Measurements from ENCODE around the gene LTA4H.

The LTA4H gene

GRCh38 chr12:95988506-95989275, 46.7 kb downstream of the LTA4H start:
- H3K27ac ChIP-seq (ENCODE audit: low read depth, low read length), result no peak overlapping the region
- H2AFZ ChIP-seq (ENCODE audit: low read length, unreplicated experiment), result no peak overlapping the region
- H3K4me1 ChIP-seq (ENCODE audit: control insufficient read depth, insufficient read depth, low read length, unreplicated experiment), result no peaks in the 10 kb centered on the region
- no peaks in the 10 kb centered on the region for H3K79me2 ChIP-seq (ENCODE audit: control insufficient read depth, insufficient read depth, low read length, unreplicated experiment)
- H3K4me3 ChIP-seq (ENCODE audit: low read depth, low read length), result no peak overlapping the region
- no peaks in the 10 kb centered on the region for H3K36me3 ChIP-seq (ENCODE audit: insufficient read depth, low read length)
- peaks cover 8% of the 10 kb centered on the region; the same call in 1 of the 2 replicates for H3K27me3 ChIP-seq (ENCODE audit: insufficient read depth, low read length)

- Histone ChIP-seq H3K27me3 (ENCODE audit: insufficient read depth, low read length) (peaks cover 8% of the 10 kb centered on the region; the same call in 1 of the 2 replicates), H3K4me1 (ENCODE audit: control insufficient read depth, insufficient read depth, low read length, unreplicated experiment) (no peaks in the 10 kb centered on the region), H3K27ac (ENCODE audit: low read depth, low read length) (no peak overlapping the region), H3K79me2 (ENCODE audit: control insufficient read depth, insufficient read depth, low read length, unreplicated experiment) (no peaks in the 10 kb centered on the region), H2AFZ (ENCODE audit: low read length, unreplicated experiment) (no peak overlapping the region), H3K4me3 (ENCODE audit: low read depth, low read length) (no peak overlapping the region), H3K36me3 (ENCODE audit: insufficient read depth, low read length) (no peaks in the 10 kb centered on the region)
Observed at GRCh38 chr12:95986635-95987570, 48.5 kb downstream of the LTA4H start.

GRCh38 chr12:95984682-95985081, 50.7 kb downstream of the LTA4H start:
- Histone ChIP-seq H3K27ac (ENCODE audit: low read depth, low read length) (no peak overlapping the region), H3K4me1 (ENCODE audit: control insufficient read depth, insufficient read depth, low read length, unreplicated experiment) (no peaks in the 10 kb centered on the region), H2AFZ (ENCODE audit: low read length, unreplicated experiment) (no peak overlapping the region), H3K79me2 (ENCODE audit: control insufficient read depth, insufficient read depth, low read length, unreplicated experiment) (no peaks in the 10 kb centered on the region), H3K36me3 (ENCODE audit: insufficient read depth, low read length) (no peaks in the 10 kb centered on the region), H3K4me3 (ENCODE audit: low read depth, low read length) (no peak overlapping the region), H3K27me3 (ENCODE audit: insufficient read depth, low read length) (peaks cover 6% of the 10 kb centered on the region; the same call in 1 of the 2 replicates)

DNA sequence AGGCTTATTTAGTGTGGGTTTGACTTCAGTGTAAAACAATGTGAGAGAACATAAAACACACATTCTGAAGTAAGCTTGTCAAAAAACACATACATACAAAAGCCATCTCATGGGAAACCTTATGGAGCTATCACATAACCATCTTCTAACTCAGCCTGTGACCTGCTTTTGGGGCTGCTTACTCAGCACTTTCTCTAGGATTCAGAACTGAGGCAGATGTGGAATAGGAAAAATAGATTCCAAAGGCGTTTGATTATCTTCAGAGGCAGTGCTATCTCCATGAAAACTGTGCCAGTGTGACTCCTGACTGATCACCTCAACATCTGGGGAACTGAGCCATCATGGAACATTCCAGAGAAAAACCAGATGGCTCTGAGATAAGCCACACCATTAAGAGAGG, 52.8 kb downstream of the LTA4H start:
- Histone ChIP-seq H3K79me2 (ENCODE audit: control insufficient read depth, insufficient read depth, low read length, unreplicated experiment) (no peaks in the 10 kb centered on the region), H3K27ac (ENCODE audit: low read depth, low read length) (no peak overlapping the region), H3K36me3 (ENCODE audit: insufficient read depth, low read length) (no peaks in the 10 kb centered on the region), H2AFZ (ENCODE audit: low read length, unreplicated experiment) (no peak overlapping the region), H3K27me3 (ENCODE audit: insufficient read depth, low read length) (no peaks in the 10 kb centered on the region), H3K4me1 (ENCODE audit: control insufficient read depth, insufficient read depth, low read length, unreplicated experiment) (no peaks in the 10 kb centered on the region), H3K4me3 (ENCODE audit: low read depth, low read length) (no peak overlapping the region)

GRCh38 chr12:95980437-95980836, 55.0 kb downstream of the LTA4H start:
- no peaks in the 10 kb centered on the region for H3K27me3 ChIP-seq (ENCODE audit: insufficient read depth, low read length)
- H3K79me2 ChIP-seq (ENCODE audit: control insufficient read depth, insufficient read depth, low read length, unreplicated experiment), result no peaks in the 10 kb centered on the region
- no peak overlapping the region for H2AFZ ChIP-seq (ENCODE audit: low read length, unreplicated experiment)
- no peaks in the 10 kb centered on the region for H3K36me3 ChIP-seq (ENCODE audit: insufficient read depth, low read length)
- no peaks in the 10 kb centered on the region for H3K4me1 ChIP-seq (ENCODE audit: control insufficient read depth, insufficient read depth, low read length, unreplicated experiment)
- no peak overlapping the region for H3K4me3 ChIP-seq (ENCODE audit: low read depth, low read length)
- H3K27ac ChIP-seq (ENCODE audit: low read depth, low read length), result no peak overlapping the region

DNA sequence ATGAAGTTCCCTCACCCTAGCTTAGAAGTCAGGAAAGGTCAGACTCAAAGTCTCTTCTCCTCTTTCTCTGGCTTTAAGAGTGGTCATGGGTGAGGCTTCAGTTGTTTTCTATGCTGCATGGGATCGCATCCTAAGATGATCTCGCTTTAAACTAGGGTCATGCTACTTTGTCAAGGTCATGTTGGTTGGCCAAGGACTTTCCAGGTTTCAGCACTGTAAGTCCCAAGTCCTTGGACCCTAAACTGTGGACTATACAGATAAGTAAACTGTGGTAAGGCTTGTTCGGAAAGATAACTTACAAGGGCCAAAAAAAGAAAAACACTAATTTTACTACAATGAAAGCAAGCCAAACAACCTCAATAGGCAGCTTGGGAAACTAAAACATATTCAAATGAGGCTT, 56.6 kb downstream of the LTA4H start:
- no peak overlapping the region for H3K27ac ChIP-seq (ENCODE audit: low read depth, low read length)
- no peaks in the 10 kb centered on the region for H3K79me2 ChIP-seq (ENCODE audit: control insufficient read depth, insufficient read depth, low read length, unreplicated experiment)
- no peaks in the 10 kb centered on the region for H3K27me3 ChIP-seq (ENCODE audit: insufficient read depth, low read length)
- no peak overlapping the region for H2AFZ ChIP-seq (ENCODE audit: low read length, unreplicated experiment)
- no peak overlapping the region for H3K4me3 ChIP-seq (ENCODE audit: low read depth, low read length)
- H3K4me1 ChIP-seq (ENCODE audit: control insufficient read depth, insufficient read depth, low read length, unreplicated experiment), result no peaks in the 10 kb centered on the region
- no peaks in the 10 kb centered on the region for H3K36me3 ChIP-seq (ENCODE audit: insufficient read depth, low read length)

- Histone ChIP-seq H3K4me3 (ENCODE audit: low read depth, low read length) (no peak overlapping the region), H2AFZ (ENCODE audit: low read length, unreplicated experiment) (no peak overlapping the region), H3K4me1 (ENCODE audit: control insufficient read depth, insufficient read depth, low read length, unreplicated experiment) (no peaks in the 10 kb centered on the region), H3K27me3 (ENCODE audit: insufficient read depth, low read length) (no peaks in the 10 kb centered on the region), H3K27ac (ENCODE audit: low read depth, low read length) (no peak overlapping the region), H3K79me2 (ENCODE audit: control insufficient read depth, insufficient read depth, low read length, unreplicated experiment) (no peaks in the 10 kb centered on the region), H3K36me3 (ENCODE audit: insufficient read depth, low read length) (no peaks in the 10 kb centered on the region)
Observed at GRCh38 chr12:95978351-95978750, 57.0 kb downstream of the LTA4H start.

GRCh38 chr12:95977764-95978305, 57.6 kb downstream of the LTA4H start:
- Histone ChIP-seq H3K27me3 (ENCODE audit: insufficient read depth, low read length) (no peaks in the 10 kb centered on the region), H3K79me2 (ENCODE audit: control insufficient read depth, insufficient read depth, low read length, unreplicated experiment) (no peaks in the 10 kb centered on the region), H3K4me1 (ENCODE audit: control insufficient read depth, insufficient read depth, low read length, unreplicated experiment) (no peaks in the 10 kb centered on the region), H3K36me3 (ENCODE audit: insufficient read depth, low read length) (no peaks in the 10 kb centered on the region), H3K27ac (ENCODE audit: low read depth, low read length) (no peak overlapping the region), H3K4me3 (ENCODE audit: low read depth, low read length) (no peak overlapping the region), H2AFZ (ENCODE audit: low read length, unreplicated experiment) (no peak overlapping the region)

GRCh38 chr12:95976416-95976832, 59.0 kb downstream of the LTA4H start:
- Histone ChIP-seq H2AFZ (ENCODE audit: low read length, unreplicated experiment) (no peak overlapping the region), H3K79me2 (ENCODE audit: control insufficient read depth, insufficient read depth, low read length, unreplicated experiment) (no peaks in the 10 kb centered on the region), H3K36me3 (ENCODE audit: insufficient read depth, low read length) (no peaks in the 10 kb centered on the region)

DNA sequence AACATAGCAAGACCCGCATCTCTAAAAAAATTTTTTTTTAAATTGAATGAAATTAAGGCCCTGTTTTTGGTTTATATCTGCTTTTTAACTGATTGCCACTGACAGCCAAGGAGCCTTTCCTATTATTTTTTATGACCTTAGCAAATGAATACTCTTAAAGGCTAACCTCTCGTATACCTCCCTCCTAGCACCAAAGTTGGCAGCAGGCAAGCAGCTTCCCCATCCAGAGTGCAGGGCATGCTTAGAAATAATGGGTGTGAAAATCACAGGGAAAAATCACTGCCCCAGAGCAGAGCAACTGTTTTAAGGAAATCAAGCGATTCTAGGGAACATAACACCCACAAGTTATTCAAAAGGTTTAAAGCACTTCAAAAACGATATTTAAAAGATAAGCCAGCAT, 59.9 kb downstream of the LTA4H start:
- Histone ChIP-seq H3K36me3 (ENCODE audit: insufficient read depth, low read length) (no peaks in the 10 kb centered on the region), H3K79me2 (ENCODE audit: control insufficient read depth, insufficient read depth, low read length, unreplicated experiment) (no peaks in the 10 kb centered on the region), H3K4me3 (ENCODE audit: low read depth, low read length) (no peak overlapping the region), H3K4me1 (ENCODE audit: control insufficient read depth, insufficient read depth, low read length, unreplicated experiment) (no peaks in the 10 kb centered on the region), H3K27ac (ENCODE audit: low read depth, low read length) (no peak overlapping the region), H3K27me3 (ENCODE audit: insufficient read depth, low read length) (no peaks in the 10 kb centered on the region), H2AFZ (ENCODE audit: low read length, unreplicated experiment) (no peak overlapping the region)

More at GRCh38 chr12:95976416-95976832, 59.0 kb downstream of the LTA4H start:
- Histone ChIP-seq H3K27ac (ENCODE audit: low read depth, low read length) (no peak overlapping the region), H3K4me3 (ENCODE audit: low read depth, low read length) (no peak overlapping the region), H3K27me3 (ENCODE audit: insufficient read depth, low read length) (no peaks in the 10 kb centered on the region), H3K4me1 (ENCODE audit: control insufficient read depth, insufficient read depth, low read length, unreplicated experiment) (no peaks in the 10 kb centered on the region)
